Activated naive CD8-positive, alpha-beta T cell (primary cell): ENCODE measurements around the gene TIRAP.

Source experiments
- H3K27ac Mint-ChIP-seq: one replicate; pipeline ENCODE4 v1.8.0; 2021; ENCODE audit warnings: mixed read lengths
- H3K27me3 Mint-ChIP-seq: one replicate; pipeline ENCODE4 v1.8.0; 2021; ENCODE audit warnings: mixed read lengths
- H3K36me3 Mint-ChIP-seq: one replicate; pipeline ENCODE4 v1.8.0; 2021; ENCODE audit warnings: mixed read lengths
- H3K4me1 Mint-ChIP-seq: one replicate; pipeline ENCODE4 v1.8.0; 2021; ENCODE audit warnings: low read depth, mixed read lengths
- H3K4me3 Mint-ChIP-seq: one replicate; pipeline ENCODE4 v1.8.0; 2021; ENCODE audit warnings: mild to moderate bottlenecking, mixed read lengths
- H3K9me3 Mint-ChIP-seq: one replicate; pipeline ENCODE4 v1.8.0; 2021; ENCODE audit warnings: low read depth, mixed read lengths

Gene TIRAP

DNA sequence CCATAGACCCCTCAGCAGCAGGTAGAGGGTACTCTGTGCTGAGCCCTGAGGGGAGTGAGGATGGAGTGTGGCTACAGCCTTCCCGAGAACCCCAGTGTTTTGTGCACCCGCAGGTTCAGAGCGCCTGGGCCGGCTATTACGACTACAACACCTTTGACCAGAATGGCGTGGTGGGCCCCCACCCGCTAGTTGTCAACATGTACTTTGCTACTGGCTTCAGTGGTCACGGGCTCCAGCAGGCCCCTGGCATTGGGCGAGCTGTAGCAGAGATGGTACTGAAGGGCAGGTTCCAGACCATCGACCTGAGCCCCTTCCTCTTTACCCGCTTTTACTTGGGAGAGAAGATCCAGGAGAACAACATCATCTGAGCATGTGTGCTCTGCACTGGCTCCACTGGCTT, 5.6 kb upstream of the TIRAP start:
- Mint-ChIP-seq H3K4me1 (peaks cover 29% of the 10 kb centered on the region), H3K27ac (no peak overlapping the region), H3K9me3 (no peaks in the 10 kb centered on the region), H3K27me3 (no peaks in the 10 kb centered on the region), H3K36me3 (peaks cover 8% of the 10 kb centered on the region), H3K4me3 (no peak overlapping the region)

GRCh38 chr11:126277780-126278179, 5.1 kb upstream of the TIRAP start:
- peaks cover 8% of the 10 kb centered on the region for H3K36me3 Mint-ChIP-seq
- no peak overlapping the region for H3K27ac Mint-ChIP-seq
- no peaks in the 10 kb centered on the region for H3K27me3 Mint-ChIP-seq
- H3K4me3 Mint-ChIP-seq: no peak overlapping the region
- H3K4me1 Mint-ChIP-seq: peaks cover 28% of the 10 kb centered on the region
- no peaks in the 10 kb centered on the region for H3K9me3 Mint-ChIP-seq

- H3K36me3 Mint-ChIP-seq: peaks cover 6% of the 10 kb centered on the region
- no peak overlapping the region for H3K4me3 Mint-ChIP-seq
- peaks cover 35% of the 10 kb centered on the region for H3K4me1 Mint-ChIP-seq
- H3K27ac Mint-ChIP-seq: no peak overlapping the region
- no peaks in the 10 kb centered on the region for H3K9me3 Mint-ChIP-seq
- no peaks in the 10 kb centered on the region for H3K27me3 Mint-ChIP-seq
Observed at GRCh38 chr11:126279191-126279590, 3.7 kb upstream of the TIRAP start.

- no peaks in the 10 kb centered on the region for H3K9me3 Mint-ChIP-seq
- peaks cover 3% of the 10 kb centered on the region for H3K36me3 Mint-ChIP-seq
- H3K4me3 Mint-ChIP-seq: no peak overlapping the region
- peak overlapping the region; percentile 68 for H3K27ac Mint-ChIP-seq
- H3K4me1 Mint-ChIP-seq: peaks cover 44% of the 10 kb centered on the region
- H3K27me3 Mint-ChIP-seq: no peaks in the 10 kb centered on the region
Observed at GRCh38 chr11:126280595-126280994, 2.3 kb upstream of the TIRAP start.

DNA sequence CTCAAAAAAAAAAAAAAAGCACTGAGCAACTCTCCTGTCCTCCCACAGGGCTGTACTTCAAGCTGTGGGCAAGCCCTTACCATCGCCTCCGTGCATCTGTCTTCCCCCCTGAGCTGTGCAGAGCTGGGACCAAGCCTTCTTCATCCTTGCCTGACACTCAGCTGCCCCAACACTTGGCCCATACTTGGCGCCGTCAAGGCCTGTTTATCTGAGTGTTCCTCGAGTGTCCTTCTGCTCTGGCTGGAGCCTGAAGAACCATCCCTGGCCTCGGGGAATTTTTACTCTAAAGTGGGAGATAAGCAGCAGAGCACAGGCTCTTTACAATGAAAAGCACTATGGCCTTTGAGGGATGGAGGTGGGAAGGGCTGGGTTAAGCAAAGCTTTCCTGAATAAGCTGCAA, 1.6 kb upstream of the TIRAP start:
- peak overlapping the region; percentile 94 for H3K27ac Mint-ChIP-seq
- peak overlapping the region; percentile 92 for H3K4me3 Mint-ChIP-seq
- H3K36me3 Mint-ChIP-seq: peaks cover 3% of the 10 kb centered on the region
- H3K27me3 Mint-ChIP-seq: no peaks in the 10 kb centered on the region
- H3K4me1 Mint-ChIP-seq: peaks cover 46% of the 10 kb centered on the region
- H3K9me3 Mint-ChIP-seq: no peaks in the 10 kb centered on the region

GRCh38 chr11:126281666-126282175, 1.2 kb upstream of the TIRAP start:
- no peaks in the 10 kb centered on the region for H3K9me3 Mint-ChIP-seq
- peak overlapping the region; percentile 92 for H3K4me3 Mint-ChIP-seq
- H3K27ac Mint-ChIP-seq: peak overlapping the region; percentile 94
- H3K36me3 Mint-ChIP-seq: peaks cover 3% of the 10 kb centered on the region
- peaks cover 48% of the 10 kb centered on the region for H3K4me1 Mint-ChIP-seq
- no peaks in the 10 kb centered on the region for H3K27me3 Mint-ChIP-seq

DNA sequence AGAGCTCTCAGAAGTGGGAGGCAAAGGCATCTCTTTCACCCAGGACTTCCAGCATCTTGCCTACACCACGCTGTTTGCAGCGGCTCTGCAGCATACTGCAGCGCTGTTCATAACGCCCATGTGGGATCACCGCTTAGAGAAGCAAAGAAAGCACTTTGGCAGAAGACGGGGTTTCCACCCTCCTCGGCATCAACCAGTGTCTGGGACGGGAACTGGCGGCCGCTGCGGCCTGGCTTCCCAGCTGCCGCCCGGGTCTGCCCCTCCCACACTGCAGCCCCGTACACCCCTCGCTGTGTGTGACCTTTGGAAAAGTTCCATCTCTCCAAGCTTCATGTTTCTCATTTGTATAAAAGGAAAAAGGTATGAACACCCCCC, 545 bp upstream of the TIRAP start:
- H3K27me3 Mint-ChIP-seq: no peaks in the 10 kb centered on the region
- H3K9me3 Mint-ChIP-seq: no peaks in the 10 kb centered on the region
- H3K36me3 Mint-ChIP-seq: peaks cover 5% of the 10 kb centered on the region
- peak overlapping the region; percentile 92 for H3K4me3 Mint-ChIP-seq
- H3K27ac Mint-ChIP-seq: peak overlapping the region; percentile 94
- H3K4me1 Mint-ChIP-seq: peaks cover 51% of the 10 kb centered on the region

GRCh38 chr11:126284829-126285228, 1.9 kb downstream of the TIRAP start:
- H3K4me1 Mint-ChIP-seq: peaks cover 52% of the 10 kb centered on the region
- peaks cover 2% of the 10 kb centered on the region for H3K36me3 Mint-ChIP-seq
- no peaks in the 10 kb centered on the region for H3K9me3 Mint-ChIP-seq
- H3K4me3 Mint-ChIP-seq: peak overlapping the region; percentile 99
- no peaks in the 10 kb centered on the region for H3K27me3 Mint-ChIP-seq
- H3K27ac Mint-ChIP-seq: peak overlapping the region; percentile 48

DNA sequence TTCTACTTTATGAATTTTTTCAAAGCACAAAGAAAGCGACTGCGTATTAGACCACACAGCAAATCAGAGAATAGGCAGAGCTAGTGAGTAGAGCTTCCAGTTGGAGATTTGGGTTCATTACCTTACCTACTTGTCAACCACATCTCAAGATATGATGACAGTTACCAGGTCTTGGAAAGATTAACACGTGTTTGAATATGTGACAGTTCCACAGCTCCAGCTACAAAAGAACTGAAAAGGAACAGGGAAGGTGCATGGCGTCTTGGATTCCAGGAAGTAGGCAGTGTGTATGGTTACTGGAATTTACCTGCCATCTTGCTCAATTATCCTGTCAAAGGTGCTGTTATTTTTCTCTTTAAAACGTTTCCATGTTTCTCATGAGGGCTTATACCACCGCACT, 5.3 kb downstream of the TIRAP start:
- no peak overlapping the region for H3K4me3 Mint-ChIP-seq
- H3K27me3 Mint-ChIP-seq: no peaks in the 10 kb centered on the region
- H3K27ac Mint-ChIP-seq: no peak overlapping the region
- no peaks in the 10 kb centered on the region for H3K9me3 Mint-ChIP-seq
- H3K4me1 Mint-ChIP-seq: peaks cover 29% of the 10 kb centered on the region
- peaks cover 2% of the 10 kb centered on the region for H3K36me3 Mint-ChIP-seq

GRCh38 chr11:126290887-126291286, 8.0 kb downstream of the TIRAP start:
- Mint-ChIP-seq H3K27ac (no peak overlapping the region), H3K36me3 (peaks cover 5% of the 10 kb centered on the region), H3K9me3 (no peaks in the 10 kb centered on the region), H3K4me1 (peaks cover 19% of the 10 kb centered on the region), H3K4me3 (no peak overlapping the region), H3K27me3 (no peaks in the 10 kb centered on the region)

GRCh38 chr11:126293726-126294125, 10.8 kb downstream of the TIRAP start:
- no peak overlapping the region for H3K4me3 Mint-ChIP-seq
- peak overlapping the region; percentile 46 for H3K27ac Mint-ChIP-seq
- no peaks in the 10 kb centered on the region for H3K9me3 Mint-ChIP-seq
- H3K4me1 Mint-ChIP-seq: peaks cover 11% of the 10 kb centered on the region
- no peaks in the 10 kb centered on the region for H3K27me3 Mint-ChIP-seq
- peaks cover 3% of the 10 kb centered on the region for H3K36me3 Mint-ChIP-seq

DNA sequence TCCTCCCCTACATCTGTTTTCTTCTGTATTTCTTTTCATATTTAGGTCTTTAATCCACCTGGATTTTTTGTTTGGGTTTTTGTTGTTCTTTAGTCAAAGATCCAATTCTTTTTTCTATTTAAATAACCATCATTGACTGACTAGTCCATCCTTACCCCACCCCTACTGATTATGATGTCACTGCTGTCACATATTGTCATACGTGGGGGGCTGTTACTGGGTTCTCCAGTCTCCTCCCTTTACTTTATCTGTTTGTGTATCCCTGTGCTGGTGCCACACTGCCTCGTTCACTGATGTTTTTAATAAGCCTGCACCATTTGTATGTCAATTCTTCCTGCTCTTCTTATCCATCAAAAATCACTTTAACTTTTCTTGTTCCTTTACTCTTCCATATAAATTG, 14.1 kb downstream of the TIRAP start:
- H3K9me3 Mint-ChIP-seq: no peaks in the 10 kb centered on the region
- H3K27ac Mint-ChIP-seq: no peak overlapping the region
- peaks cover 3% of the 10 kb centered on the region for H3K36me3 Mint-ChIP-seq
- H3K4me3 Mint-ChIP-seq: no peak overlapping the region
- no peaks in the 10 kb centered on the region for H3K27me3 Mint-ChIP-seq
- H3K4me1 Mint-ChIP-seq: peaks cover 11% of the 10 kb centered on the region

DNA sequence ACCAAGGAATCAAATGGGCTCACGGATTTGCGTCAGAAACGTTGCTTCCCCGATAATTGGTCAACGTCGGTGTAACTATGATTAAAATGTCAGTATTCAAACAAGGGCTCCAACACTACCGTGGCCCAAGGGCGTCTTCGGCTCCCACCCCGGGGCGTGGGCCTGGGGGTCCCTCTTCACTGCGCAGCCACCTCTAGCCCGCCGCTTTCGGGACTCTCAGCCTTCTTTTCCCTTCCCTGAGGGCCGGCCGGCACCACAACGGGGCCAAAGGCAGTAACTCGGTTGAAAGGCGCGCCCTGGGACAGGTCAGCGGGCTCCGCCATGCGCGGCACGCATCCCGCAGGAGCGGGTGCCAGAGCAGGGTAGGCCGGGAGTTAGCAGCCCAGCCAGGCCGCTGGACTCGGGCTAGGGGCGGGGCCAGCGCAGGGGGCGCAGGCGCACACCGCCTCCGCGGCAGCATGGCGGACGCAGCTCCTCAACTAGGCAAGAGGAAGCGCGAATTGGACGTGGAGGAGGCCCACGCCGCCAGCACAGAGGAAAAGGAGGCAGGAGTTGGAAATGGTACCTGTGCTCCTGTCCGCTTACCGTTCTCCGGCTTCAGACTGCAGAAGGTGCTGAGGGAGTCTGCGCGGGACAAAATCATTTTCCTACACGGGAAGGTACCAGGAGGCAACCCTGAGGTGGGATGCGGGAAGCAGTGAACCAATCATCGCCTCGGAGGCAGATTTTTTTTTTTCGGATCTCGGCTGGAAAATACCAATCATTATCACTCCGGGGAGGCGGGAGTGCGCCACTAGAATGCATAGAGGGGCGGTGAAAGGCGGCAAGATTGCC, 20.9 kb downstream of the TIRAP start, which contains the start of gene DCPS:
Gene DCPS (plus strand): TSS at position 438 of the 834 bp plus-strand sequence. CDS start 21 bp downstream, at position 459.
- no peaks in the 10 kb centered on the region for H3K27me3 Mint-ChIP-seq
- H3K4me3 Mint-ChIP-seq: peak within 1 kb of the TSS; percentile 87
- H3K36me3 Mint-ChIP-seq: peaks cover 6% of the 10 kb centered on the region
- H3K27ac Mint-ChIP-seq: peak within 1 kb of the TSS; percentile 98
- peaks cover 3% of the 10 kb centered on the region for H3K9me3 Mint-ChIP-seq
- H3K4me1 Mint-ChIP-seq: peaks cover 38% of the 10 kb centered on the region

GRCh38 chr11:126304457-126305075, 21.7 kb downstream of the TIRAP start:
- H3K27ac Mint-ChIP-seq: peak overlapping the region; percentile 98
- H3K4me3 Mint-ChIP-seq: peak overlapping the region; percentile 87
- peaks cover 38% of the 10 kb centered on the region for H3K4me1 Mint-ChIP-seq
- H3K9me3 Mint-ChIP-seq: peaks cover 3% of the 10 kb centered on the region
- H3K27me3 Mint-ChIP-seq: no peaks in the 10 kb centered on the region
- peaks cover 6% of the 10 kb centered on the region for H3K36me3 Mint-ChIP-seq

DNA sequence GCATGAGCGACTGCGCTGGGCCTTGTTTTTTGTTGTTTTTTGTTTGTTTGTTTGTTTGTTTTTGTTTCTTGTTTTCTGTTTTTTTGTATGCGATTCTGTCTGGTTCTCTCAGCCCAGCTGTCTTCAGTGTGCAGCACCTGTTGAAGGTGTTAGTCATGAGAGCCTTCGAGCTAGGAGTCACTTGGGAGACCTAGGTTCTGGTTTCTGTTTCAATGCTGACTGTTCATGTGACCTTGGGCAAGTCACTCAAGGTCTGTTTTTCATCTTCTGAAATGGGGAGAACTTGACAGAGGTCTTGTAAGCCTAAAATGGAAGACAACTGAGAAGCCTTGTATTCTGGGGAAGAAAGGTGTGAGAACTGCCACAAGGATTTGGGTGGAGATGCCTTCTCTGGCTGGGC, 22.8 kb downstream of the TIRAP start:
- Mint-ChIP-seq H3K9me3 (peaks cover 3% of the 10 kb centered on the region), H3K27me3 (no peaks in the 10 kb centered on the region), H3K4me1 (peaks cover 47% of the 10 kb centered on the region), H3K36me3 (peaks cover 6% of the 10 kb centered on the region), H3K27ac (peak overlapping the region; percentile 94), H3K4me3 (peak overlapping the region; percentile 87)
